Measurements from ENCODE around the gene DNPH1.

DNA sequence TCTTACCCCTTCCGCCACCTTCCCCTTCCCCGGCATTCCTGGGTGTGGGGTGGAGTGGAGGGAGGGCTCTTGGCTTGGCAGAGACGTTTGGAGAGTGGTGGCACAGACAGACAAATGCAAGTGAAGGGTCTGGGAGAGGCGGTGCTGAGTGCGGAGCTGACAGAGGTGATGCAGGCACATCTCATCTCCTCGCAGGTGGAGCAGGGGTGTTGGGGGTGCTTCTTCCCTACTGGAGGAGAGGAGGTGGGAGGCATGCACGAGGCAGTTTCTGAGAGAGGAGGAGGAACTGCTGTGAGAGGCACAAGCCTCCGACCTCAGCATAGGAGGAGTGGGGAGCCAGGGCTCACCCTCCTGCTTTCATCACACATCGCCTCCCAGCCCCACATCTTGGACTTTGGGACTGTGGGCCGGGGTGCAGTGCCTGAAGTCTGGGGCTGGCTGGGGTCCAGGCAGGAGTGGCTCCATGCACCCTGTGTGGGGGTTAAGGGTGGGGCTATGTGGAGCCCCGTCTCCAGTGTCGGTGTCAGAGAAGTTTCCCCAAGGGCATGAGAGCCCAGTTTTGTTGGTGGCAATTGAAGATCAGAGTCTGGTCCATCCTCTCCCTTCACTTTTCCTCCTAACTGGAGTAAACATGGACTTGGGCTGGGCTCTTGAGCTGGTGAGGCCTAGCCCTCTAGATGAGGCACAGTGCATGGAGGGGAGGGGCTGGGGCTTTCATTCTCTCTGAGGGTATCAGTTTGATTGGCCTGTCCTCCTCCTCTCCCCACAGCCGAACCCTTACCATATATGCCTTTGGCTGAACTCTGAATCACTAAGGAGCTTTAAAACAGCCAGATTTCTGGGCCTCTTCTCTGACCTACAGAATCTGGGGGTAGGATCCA is 48.6 kb upstream of the DNPH1 start:
- TF ChIP-seq ELF2 (CRISPR knock-in tag; IDR thresholded peaks at IDR 0.05) (no peak), NCOA1 (IDR thresholded peaks at IDR 0.05; ENCODE audit: low read depth) (no peak), ZBTB49 (CRISPR knock-in tag; IDR thresholded peaks at IDR 0.05; ENCODE audit: borderline replicate concordance) (no peak), MYC (IDR thresholded peaks at IDR 0.05; ENCODE audit: low read depth, low read length) (no peak), MYC (CRISPR knock-in tag; IDR thresholded peaks at IDR 0.05; ENCODE audit: borderline replicate concordance, low read depth) (no peak), EP300 (IDR thresholded peaks at IDR 0.05; ENCODE audit: low read length) (no peak), MAFK (IDR thresholded peaks at IDR 0.05; ENCODE audit: low read length) (no peak), ELF1 (tag; IDR thresholded peaks at IDR 0.05) (no peak), ZNF316 (IDR thresholded peaks at IDR 0.05) (no peak)
- TF ChIP-seq, protein P1, sequence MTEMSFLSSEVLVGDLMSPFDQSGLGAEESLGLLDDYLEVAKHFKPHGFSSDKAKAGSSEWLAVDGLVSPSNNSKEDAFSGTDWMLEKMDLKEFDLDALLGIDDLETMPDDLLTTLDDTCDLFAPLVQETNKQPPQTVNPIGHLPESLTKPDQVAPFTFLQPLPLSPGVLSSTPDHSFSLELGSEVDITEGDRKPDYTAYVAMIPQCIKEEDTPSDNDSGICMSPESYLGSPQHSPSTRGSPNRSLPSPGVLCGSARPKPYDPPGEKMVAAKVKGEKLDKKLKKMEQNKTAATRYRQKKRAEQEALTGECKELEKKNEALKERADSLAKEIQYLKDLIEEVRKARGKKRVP (CRISPR knock-in tag; IDR thresholded peaks at IDR 0.05) = no peak
